Measurements from ENCODE around the gene CDH12.
A peak's percentile ranks its signal among the peaks of the same experiment; 100 is the strongest.
"Not testable (repeated sequence)": the region's sequence is repeated elsewhere in the genome, so short reads cannot be mapped to it uniquely, and the experiment has no call there.

Gene CDH12

GRCh38 chr5:22643356-22643755 is 209.8 kb downstream of the CDH12 start:
- DNase-seq, result no peak

GRCh38 chr5:22631683-22632082 is 221.5 kb downstream of the CDH12 start:
- DNase-seq, result peak; percentile 10

GRCh38 chr5:22627029-22627428 is 226.1 kb downstream of the CDH12 start:
- no peak for DNase-seq

- no peak for DNase-seq
These were observed 227.7 kb downstream of the CDH12 start for GRCh38 chr5:22625451-22625850.

GRCh38 chr5:22621084-22621483 is 232.1 kb downstream of the CDH12 start:
- no peak for DNase-seq

- DNase-seq, result no peak
These were observed 237.2 kb downstream of the CDH12 start for GRCh38 chr5:22615964-22616363.

- DNase-seq, result peak; percentile 17
These were observed 238.6 kb downstream of the CDH12 start for GRCh38 chr5:22614486-22615094.

- no peak for DNase-seq
These were observed 240.2 kb downstream of the CDH12 start for GRCh38 chr5:22612928-22613327.

- peak; percentile 37 for DNase-seq
These were observed 241.8 kb downstream of the CDH12 start for GRCh38 chr5:22611327-22611726.

GRCh38 chr5:22607498-22607897 is 245.6 kb downstream of the CDH12 start:
- DNase-seq, result not testable (repeated sequence)

- DNase-seq, result no peak
These were observed 247.7 kb downstream of the CDH12 start for GRCh38 chr5:22605473-22605872.

GRCh38 chr5:22604711-22605110 is 248.4 kb downstream of the CDH12 start:
- DNase-seq, result no peak

GRCh38 chr5:22598796-22599195 is 254.3 kb downstream of the CDH12 start:
- peak; percentile 11 for DNase-seq

- DNase-seq, result no peak
These were observed 256.7 kb downstream of the CDH12 start for GRCh38 chr5:22596404-22596970.

- DNase-seq, result no peak
These were observed 258.7 kb downstream of the CDH12 start for GRCh38 chr5:22594491-22594890.

- no peak for DNase-seq
These were observed 259.6 kb downstream of the CDH12 start for GRCh38 chr5:22593592-22593991.

- no peak for DNase-seq
These were observed 261.7 kb downstream of the CDH12 start for GRCh38 chr5:22591461-22591860.

GRCh38 chr5:22590677-22591268 is 262.4 kb downstream of the CDH12 start:
- peak; percentile 52 for DNase-seq

GRCh38 chr5:22577711-22578110 is 275.4 kb downstream of the CDH12 start:
- DNase-seq, result peak; percentile 91

GRCh38 chr5:22577006-22577405 is 276.1 kb downstream of the CDH12 start:
- peak; percentile 46 for DNase-seq

- DNase-seq, result no peak
These were observed 280.2 kb downstream of the CDH12 start for GRCh38 chr5:22572941-22573340.

- no peak for DNase-seq
These were observed 285.2 kb downstream of the CDH12 start for GRCh38 chr5:22567983-22568382.

- peak; percentile 24 for DNase-seq
These were observed 293.0 kb downstream of the CDH12 start for GRCh38 chr5:22560147-22560546.

GRCh38 chr5:22557251-22557650 is 295.9 kb downstream of the CDH12 start:
- DNase-seq, result no peak

GRCh38 chr5:22554475-22554874 is 298.7 kb downstream of the CDH12 start:
- no peak for DNase-seq
